Measurements from ENCODE around the gene ATP5PO. TPM values are rescaled to one million over a fixed set of nuclear protein-coding genes. Genes with fewer than 3 reads are reported as not detected.

The ATP5PO gene
- polyA plus RNA-seq, 1 of the 3 experiments (the other 2 are of a cell fraction), result 148 TPM

DNA sequence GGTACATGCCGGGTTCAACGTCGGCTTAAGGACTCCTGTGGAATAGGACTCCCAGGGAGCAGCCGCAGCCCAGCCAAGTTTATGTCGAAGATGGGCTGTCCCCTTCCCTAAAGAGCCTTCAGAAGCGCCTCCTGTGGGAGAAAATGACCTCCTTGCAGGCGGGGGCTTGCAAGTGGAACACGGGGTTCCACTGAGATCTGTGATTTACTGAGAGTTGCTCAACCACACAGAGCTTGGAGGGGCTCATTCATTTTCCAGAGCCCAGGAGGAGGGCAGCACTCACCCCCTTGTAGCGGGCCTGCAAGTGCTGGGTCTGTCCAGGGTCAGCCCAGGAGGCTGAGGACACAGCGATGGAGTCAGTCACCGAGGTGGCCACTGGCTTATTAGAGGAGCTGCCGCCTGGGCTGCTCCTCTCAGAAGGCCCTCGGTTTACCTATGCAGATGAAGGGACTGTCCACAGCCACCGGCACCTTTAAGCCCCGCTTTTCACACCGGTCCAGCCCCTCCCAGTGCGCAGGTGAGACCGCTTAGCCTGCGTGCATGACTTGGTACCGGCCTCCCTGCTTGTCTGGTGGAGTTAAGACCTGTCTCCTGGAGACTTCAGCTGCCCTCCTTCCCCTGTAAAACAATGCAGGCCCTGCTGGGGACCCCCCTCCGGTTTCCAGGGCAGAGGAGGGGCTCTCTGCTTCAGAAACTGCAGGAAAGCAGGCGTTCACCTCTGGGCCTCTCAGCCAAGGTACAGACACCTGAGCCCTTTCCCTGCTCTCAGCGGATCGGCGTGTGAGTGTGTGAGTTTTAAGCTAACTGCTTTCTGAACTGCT lies 57.5 kb downstream of the ATP5PO start (continued):
- no peak for TF ChIP-seq GATA2 (CRISPR knock-in tag; IDR thresholded peaks at IDR 0.05)
- TF ChIP-seq NFIC (IDR thresholded peaks at IDR 0.05; ENCODE audit: borderline replicate concordance), result no peak
- no peak for TF ChIP-seq FOSL2 (IDR thresholded peaks at IDR 0.05; ENCODE audit: borderline replicate concordance, low read depth)
- TF ChIP-seq GABPA (IDR thresholded peaks at IDR 0.05; ENCODE audit: low read depth), result no peak

DNA sequence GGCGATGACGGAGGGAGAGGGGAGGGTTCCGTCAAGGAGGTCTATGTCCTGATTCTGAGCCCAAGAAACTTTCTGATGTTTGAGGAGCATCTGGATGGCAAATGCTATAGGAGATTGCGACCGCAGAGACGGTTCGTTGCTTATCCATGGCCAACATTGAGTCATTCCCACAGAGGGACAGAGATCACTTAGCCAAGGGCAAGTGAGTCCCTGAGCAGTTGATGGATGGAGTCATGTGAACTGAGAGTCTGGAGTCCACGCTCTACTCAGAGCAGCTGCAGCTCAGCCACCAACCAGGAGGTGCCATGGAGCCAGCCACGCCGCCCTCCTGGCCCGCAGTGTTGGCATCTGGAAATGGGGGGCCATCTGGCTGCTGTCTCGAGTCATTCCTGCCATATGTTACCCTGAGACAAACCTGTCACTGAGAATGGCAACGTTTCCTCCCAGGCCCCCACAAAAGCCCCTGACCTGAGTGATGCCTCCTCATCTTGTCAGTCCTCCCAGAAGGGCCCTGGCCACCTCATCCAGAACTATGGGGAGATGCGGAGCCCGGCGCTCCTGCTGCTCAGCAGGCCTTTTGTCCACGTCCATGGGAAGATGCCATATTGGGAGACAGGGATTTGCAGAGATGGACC lies 58.6 kb downstream of the ATP5PO start:
- CTCF ChIA-PET, result interaction anchor here (0.9 kb wide), 1 partner anchor 67 kb away, joined by 3 read pairs; no protein-coding TSS in a partner anchor
- Histone ChIP-seq H3K27me3 (ENCODE audit: insufficient read depth) (no peaks in the 10 kb centered on the region), H3K9me2 (no peaks in the 10 kb centered on the region), H3K9ac (no peak overlapping the region), H3K27ac (ENCODE audit: low read depth in 2 of 2, low read length in 1 of 2) (no peak overlapping the region), H2AFZ (ENCODE audit: low read depth) (no peak overlapping the region), H3K4me3 (ENCODE audit: low read depth in 2 of 2, low read length in 1 of 2) (no peak overlapping the region), H4K20me1 (ENCODE audit: insufficient read depth) (no peaks in the 10 kb centered on the region), H3F3A (replicated peaks; ENCODE audit: insufficient read depth) (no peaks in the 10 kb centered on the region), H3K4me2 (no peak overlapping the region), H3K9me3 (no peaks in the 10 kb centered on the region), H3K4me1 (ENCODE audit: control insufficient read depth in 1 of 2, insufficient read depth in 2 of 2, low read depth in 1 of 2, low read length in 1 of 2) (peaks cover 0 to 6% of the 10 kb centered on the region in 2 experiments; a peak in 1 of 4 replicates), H3K36me3 (replicated peaks in 1 of 2; ENCODE audit: control insufficient read depth in 1 of 2, insufficient read depth in 2 of 2, low read length in 1 of 2) (no peaks in the 10 kb centered on the region), H3K79me2 (ENCODE audit: insufficient read depth) (no peaks in the 10 kb centered on the region)
- no peak for TF ChIP-seq GATA2 (CRISPR knock-in tag; IDR thresholded peaks at IDR 0.05)
- TF ChIP-seq, protein P1, sequence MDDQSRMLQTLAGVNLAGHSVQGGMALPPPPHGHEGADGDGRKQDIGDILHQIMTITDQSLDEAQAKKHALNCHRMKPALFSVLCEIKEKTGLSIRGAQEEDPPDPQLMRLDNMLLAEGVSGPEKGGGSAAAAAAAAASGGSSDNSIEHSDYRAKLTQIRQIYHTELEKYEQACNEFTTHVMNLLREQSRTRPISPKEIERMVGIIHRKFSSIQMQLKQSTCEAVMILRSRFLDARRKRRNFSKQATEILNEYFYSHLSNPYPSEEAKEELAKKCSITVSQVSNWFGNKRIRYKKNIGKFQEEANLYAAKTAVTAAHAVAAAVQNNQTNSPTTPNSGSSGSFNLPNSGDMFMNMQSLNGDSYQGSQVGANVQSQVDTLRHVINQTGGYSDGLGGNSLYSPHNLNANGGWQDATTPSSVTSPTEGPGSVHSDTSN (IDR thresholded peaks at IDR 0.05), result no peak
- POLR2A ChIA-PET, result no interaction called here
- DNase-seq, result peak; percentile 32
- 78% methylated on average over 9 of the region's 17 CpGs for WGBS (ENCODE audit: low lambda C conversion rate)

DNA sequence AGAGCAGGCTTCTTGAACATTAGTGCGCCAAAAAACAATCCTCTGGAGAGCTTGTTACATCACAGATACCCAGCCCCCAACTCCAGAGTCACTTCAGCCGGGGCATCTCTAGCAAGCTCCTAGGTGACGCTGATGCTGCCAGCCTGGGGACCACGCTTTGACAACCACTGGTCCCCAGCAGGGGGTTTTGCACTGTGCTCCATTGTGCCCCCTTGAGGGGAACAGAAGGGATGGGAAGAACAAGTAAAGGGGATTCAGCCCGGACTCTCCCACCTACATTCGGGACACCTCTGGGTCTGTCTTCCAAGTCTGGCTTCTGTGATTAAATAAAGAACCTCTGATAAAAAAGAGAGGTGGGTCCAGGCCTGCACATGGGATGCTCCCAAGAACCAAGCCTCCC lies 60.4 kb downstream of the ATP5PO start:
- TF ChIP-seq, protein P2, sequence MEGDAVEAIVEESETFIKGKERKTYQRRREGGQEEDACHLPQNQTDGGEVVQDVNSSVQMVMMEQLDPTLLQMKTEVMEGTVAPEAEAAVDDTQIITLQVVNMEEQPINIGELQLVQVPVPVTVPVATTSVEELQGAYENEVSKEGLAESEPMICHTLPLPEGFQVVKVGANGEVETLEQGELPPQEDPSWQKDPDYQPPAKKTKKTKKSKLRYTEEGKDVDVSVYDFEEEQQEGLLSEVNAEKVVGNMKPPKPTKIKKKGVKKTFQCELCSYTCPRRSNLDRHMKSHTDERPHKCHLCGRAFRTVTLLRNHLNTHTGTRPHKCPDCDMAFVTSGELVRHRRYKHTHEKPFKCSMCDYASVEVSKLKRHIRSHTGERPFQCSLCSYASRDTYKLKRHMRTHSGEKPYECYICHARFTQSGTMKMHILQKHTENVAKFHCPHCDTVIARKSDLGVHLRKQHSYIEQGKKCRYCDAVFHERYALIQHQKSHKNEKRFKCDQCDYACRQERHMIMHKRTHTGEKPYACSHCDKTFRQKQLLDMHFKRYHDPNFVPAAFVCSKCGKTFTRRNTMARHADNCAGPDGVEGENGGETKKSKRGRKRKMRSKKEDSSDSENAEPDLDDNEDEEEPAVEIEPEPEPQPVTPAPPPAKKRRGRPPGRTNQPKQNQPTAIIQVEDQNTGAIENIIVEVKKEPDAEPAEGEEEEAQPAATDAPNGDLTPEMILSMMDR (IDR thresholded peaks at IDR 0.05), result peak; percentile 14; the same call in 1 of the 2 replicates
- no peak for TF ChIP-seq TEAD4 (IDR thresholded peaks at IDR 0.05; ENCODE audit: borderline replicate concordance, insufficient read depth)
- no peak for TF ChIP-seq FOXM1 (IDR thresholded peaks at IDR 0.05; ENCODE audit: low read depth)
- peaks cover 0 to 6% of the 10 kb centered on the region in 2 experiments; a peak in 1 of 4 replicates for H3K4me1 ChIP-seq (ENCODE audit: control insufficient read depth in 1 of 2, insufficient read depth in 2 of 2, low read depth in 1 of 2, low read length in 1 of 2)
- no peaks in the 10 kb centered on the region for H3K9me3 ChIP-seq
- H3K27me3 ChIP-seq (ENCODE audit: insufficient read depth), result no peaks in the 10 kb centered on the region
- H3K4me2 ChIP-seq, result no peak overlapping the region
- DNase-seq, result no peak
- no peaks in the 10 kb centered on the region for H3F3A ChIP-seq (replicated peaks; ENCODE audit: insufficient read depth)
- no peaks in the 10 kb centered on the region for H3K9me2 ChIP-seq
- H2AFZ ChIP-seq (ENCODE audit: low read depth), result peak overlapping the region; percentile 73; the same call in 1 of the 2 replicates
- no peaks in the 10 kb centered on the region for H3K36me3 ChIP-seq (replicated peaks in 1 of 2; ENCODE audit: control insufficient read depth in 1 of 2, insufficient read depth in 2 of 2, low read length in 1 of 2)
- CTCF ChIA-PET, result interaction anchor here (1.5 kb wide), 1 partner anchor 40 kb away, joined by 3 read pairs; no protein-coding TSS in a partner anchor
- POLR2A ChIA-PET, result no interaction called here
- H3K79me2 ChIP-seq (ENCODE audit: insufficient read depth), result no peaks in the 10 kb centered on the region
- no peak overlapping the region for H3K27ac ChIP-seq (ENCODE audit: low read depth in 2 of 2, low read length in 1 of 2)
- 100% methylated on average over 4 of the region's 6 CpGs for WGBS (ENCODE audit: low lambda C conversion rate)
- H4K20me1 ChIP-seq (ENCODE audit: insufficient read depth), result no peaks in the 10 kb centered on the region
- no peak overlapping the region for H3K9ac ChIP-seq
- H3K4me3 ChIP-seq (ENCODE audit: low read depth in 2 of 2, low read length in 1 of 2), result no peak overlapping the region

Data from SK-N-SH (cell line).